OCI-LY7 (cell line): ENCODE measurements around the gene FRMPD4.

Experiments
- EZH2phosphoT487 ChIP-seq: fragments of 200-600 bp; sonication (generic); IDR thresholded peaks from 2 replicates; pipeline ENCODE4 v1.6.1; 2018; ENCODE audit warnings: low read depth, borderline replicate concordance, mild to moderate bottlenecking, mixed run types, antibody characterized with exemption, low read length, moderate library complexity, mixed read lengths
- TF ChIP-seq, protein P1 (sequence below): fragments of 200-600 bp; sonication (generic); conservative IDR thresholded peaks from 2 replicates; pipeline ENCODE4 v1.5.1; 2014; ENCODE audit warnings: mild to moderate bottlenecking, antibody characterized with exemption, low read length, moderate library complexity, mixed read lengths

- TF ChIP-seq, protein P1, sequence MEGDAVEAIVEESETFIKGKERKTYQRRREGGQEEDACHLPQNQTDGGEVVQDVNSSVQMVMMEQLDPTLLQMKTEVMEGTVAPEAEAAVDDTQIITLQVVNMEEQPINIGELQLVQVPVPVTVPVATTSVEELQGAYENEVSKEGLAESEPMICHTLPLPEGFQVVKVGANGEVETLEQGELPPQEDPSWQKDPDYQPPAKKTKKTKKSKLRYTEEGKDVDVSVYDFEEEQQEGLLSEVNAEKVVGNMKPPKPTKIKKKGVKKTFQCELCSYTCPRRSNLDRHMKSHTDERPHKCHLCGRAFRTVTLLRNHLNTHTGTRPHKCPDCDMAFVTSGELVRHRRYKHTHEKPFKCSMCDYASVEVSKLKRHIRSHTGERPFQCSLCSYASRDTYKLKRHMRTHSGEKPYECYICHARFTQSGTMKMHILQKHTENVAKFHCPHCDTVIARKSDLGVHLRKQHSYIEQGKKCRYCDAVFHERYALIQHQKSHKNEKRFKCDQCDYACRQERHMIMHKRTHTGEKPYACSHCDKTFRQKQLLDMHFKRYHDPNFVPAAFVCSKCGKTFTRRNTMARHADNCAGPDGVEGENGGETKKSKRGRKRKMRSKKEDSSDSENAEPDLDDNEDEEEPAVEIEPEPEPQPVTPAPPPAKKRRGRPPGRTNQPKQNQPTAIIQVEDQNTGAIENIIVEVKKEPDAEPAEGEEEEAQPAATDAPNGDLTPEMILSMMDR: no peak
- TF ChIP-seq EZH2phosphoT487: no peak
Measured at GRCh38 chrX:12405306-12405705, 267.0 kb downstream of the FRMPD4 start.
